ENCODE data around the gene COG5. TPM values are rescaled to one million over a fixed set of nuclear protein-coding genes. Genes with fewer than 3 reads are reported as not detected.

The COG5 gene
- total and polyA plus RNA-seq, 10 of the 15 experiments (the other 5 are each of a cell fraction or from before 2014, with no cell fraction given): 5.5 to 27.9 (median 15.6) TPM

DNA sequence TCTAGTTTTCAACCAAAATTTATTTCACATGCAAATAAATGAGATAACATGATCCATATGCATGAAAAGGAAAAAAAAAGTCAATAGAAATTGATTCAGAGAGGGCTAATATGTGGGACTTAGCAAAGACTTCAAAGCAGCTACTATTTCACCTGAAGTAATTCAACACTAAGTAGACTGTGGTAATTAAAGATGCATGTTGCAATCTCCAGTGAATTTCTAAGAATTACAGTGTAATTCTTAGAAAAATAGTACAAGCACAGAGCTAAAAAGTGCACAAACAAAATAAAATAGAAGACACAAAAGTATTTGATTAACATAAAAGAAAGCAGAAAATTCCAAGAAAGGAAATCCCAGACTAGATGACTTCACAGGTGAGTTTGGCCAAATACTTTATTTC is 68.2 kb downstream of the COG5 start:
- RAD21 ChIA-PET (ENCODE audit: unreplicated experiment): no interaction called here
- intact Hi-C loops (cut with micrococcal nuclease; ENCODE audit: unreplicated experiment): no loop called here
- no peak overlapping the region for H3K4me3 ChIP-seq
- H3K79me2 ChIP-seq (ENCODE audit: control insufficient read depth, insufficient read depth, low read length): no peaks in the 10 kb centered on the region
- CTCF ChIA-PET: interaction anchor here (1.1 to 1.9 kb wide), 2 partner anchors 26 to 32 kb away, joined by 3 to 7 read pairs; no protein-coding TSS in a partner anchor
- H2AFZ ChIP-seq (ENCODE audit: control insufficient read depth, low read depth, low read length): no peak overlapping the region
- no peak for ATAC-seq
- H3K27me3 ChIP-seq (replicated peaks in 1 of 2; ENCODE audit: control insufficient read depth in 2 of 2, insufficient read depth in 2 of 2, low read length in 1 of 2): no peaks in the 10 kb centered on the region
- H3K4me1 ChIP-seq (ENCODE audit: control insufficient read depth, insufficient read depth, low read length): no peaks in the 10 kb centered on the region
- FAIRE-seq: no peak
- BruUV-seq (replicated peaks): no TSS peak
- no peak for DNase-seq (ENCODE audit: low read depth, low spot score)
- H3K27ac ChIP-seq (ENCODE audit: control insufficient read depth, insufficient read depth): no peak overlapping the region
- SMC1A ChIA-PET (ENCODE audit: uncharacterized antibody, unreplicated experiment): interaction anchor here (1.0 to 1.6 kb wide), 3 partner anchors 27 to 302 kb away, joined by 3 to 5 read pairs (median 5); no protein-coding TSS in a partner anchor
- no peaks in the 10 kb centered on the region; a peak in 1 of 4 replicates for H3K36me3 ChIP-seq (ENCODE audit: control insufficient read depth in 2 of 2, insufficient read depth in 2 of 2, low read length in 1 of 2)
- H4K20me1 ChIP-seq (ENCODE audit: control insufficient read depth, insufficient read depth): no peaks in the 10 kb centered on the region
- no peaks in the 10 kb centered on the region for H3K9me3 ChIP-seq (replicated peaks; ENCODE audit: control insufficient read depth, insufficient read depth, low read length)
- H3K9ac ChIP-seq (ENCODE audit: control insufficient read depth, insufficient read depth, low read length): no peak overlapping the region
- POLR2A ChIA-PET: no interaction called here
- TF ChIP-seq SUZ12 (IDR thresholded peaks at IDR 0.05; ENCODE audit: unreplicated experiment) (no peak), LARP7 (IDR thresholded peaks at IDR 0.05) (no peak), EZH2 (IDR thresholded peaks at IDR 0.05; ENCODE audit: borderline replicate concordance, control insufficient read depth, low read depth, low read length) (no peak), TCF3 (IDR thresholded peaks at IDR 0.05; ENCODE audit: borderline replicate concordance, insufficient read depth, low read depth, low read length) (no peak), GABPA (IDR thresholded peaks at IDR 0.05; ENCODE audit: low read depth) (no peak), ASH2L (IDR thresholded peaks at IDR 0.05; ENCODE audit: borderline replicate concordance, low read depth) (no peak), CREM (IDR thresholded peaks at IDR 0.05; ENCODE audit: low read depth) (no peak), YY1 (IDR thresholded peaks at IDR 0.05; ENCODE audit: low read depth, low read length) (no peak), TCF12 (IDR thresholded peaks at IDR 0.05; ENCODE audit: low read depth, low read length) (no peak), KAT2A (conservative IDR thresholded peaks at IDR 0.05; ENCODE audit: control insufficient read depth, low read depth, low read length) (no peak), STAT1 (conservative IDR thresholded peaks at IDR 0.05) (no peak), PAX5 (IDR thresholded peaks at IDR 0.05; ENCODE audit: borderline replicate concordance, low read depth, low read length) (no peak)
- TF ChIP-seq, protein P1, sequence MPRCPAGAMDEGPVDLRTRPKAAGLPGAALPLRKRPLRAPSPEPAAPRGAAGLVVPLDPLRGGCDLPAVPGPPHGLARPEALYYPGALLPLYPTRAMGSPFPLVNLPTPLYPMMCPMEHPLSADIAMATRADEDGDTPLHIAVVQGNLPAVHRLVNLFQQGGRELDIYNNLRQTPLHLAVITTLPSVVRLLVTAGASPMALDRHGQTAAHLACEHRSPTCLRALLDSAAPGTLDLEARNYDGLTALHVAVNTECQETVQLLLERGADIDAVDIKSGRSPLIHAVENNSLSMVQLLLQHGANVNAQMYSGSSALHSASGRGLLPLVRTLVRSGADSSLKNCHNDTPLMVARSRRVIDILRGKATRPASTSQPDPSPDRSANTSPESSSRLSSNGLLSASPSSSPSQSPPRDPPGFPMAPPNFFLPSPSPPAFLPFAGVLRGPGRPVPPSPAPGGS (IDR thresholded peaks at IDR 0.05; ENCODE audit: borderline replicate concordance, insufficient read depth, low read depth, low read length, poor library complexity, severe bottlenecking): no peak
- TF ChIP-seq, protein P2, sequence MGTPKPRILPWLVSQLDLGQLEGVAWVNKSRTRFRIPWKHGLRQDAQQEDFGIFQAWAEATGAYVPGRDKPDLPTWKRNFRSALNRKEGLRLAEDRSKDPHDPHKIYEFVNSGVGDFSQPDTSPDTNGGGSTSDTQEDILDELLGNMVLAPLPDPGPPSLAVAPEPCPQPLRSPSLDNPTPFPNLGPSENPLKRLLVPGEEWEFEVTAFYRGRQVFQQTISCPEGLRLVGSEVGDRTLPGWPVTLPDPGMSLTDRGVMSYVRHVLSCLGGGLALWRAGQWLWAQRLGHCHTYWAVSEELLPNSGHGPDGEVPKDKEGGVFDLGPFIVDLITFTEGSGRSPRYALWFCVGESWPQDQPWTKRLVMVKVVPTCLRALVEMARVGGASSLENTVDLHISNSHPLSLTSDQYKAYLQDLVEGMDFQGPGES (IDR thresholded peaks at IDR 0.05): no peak
- TF ChIP-seq, protein P3, sequence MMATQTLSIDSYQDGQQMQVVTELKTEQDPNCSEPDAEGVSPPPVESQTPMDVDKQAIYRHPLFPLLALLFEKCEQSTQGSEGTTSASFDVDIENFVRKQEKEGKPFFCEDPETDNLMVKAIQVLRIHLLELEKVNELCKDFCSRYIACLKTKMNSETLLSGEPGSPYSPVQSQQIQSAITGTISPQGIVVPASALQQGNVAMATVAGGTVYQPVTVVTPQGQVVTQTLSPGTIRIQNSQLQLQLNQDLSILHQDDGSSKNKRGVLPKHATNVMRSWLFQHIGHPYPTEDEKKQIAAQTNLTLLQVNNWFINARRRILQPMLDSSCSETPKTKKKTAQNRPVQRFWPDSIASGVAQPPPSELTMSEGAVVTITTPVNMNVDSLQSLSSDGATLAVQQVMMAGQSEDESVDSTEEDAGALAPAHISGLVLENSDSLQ (IDR thresholded peaks at IDR 0.05): no peak
- TF ChIP-seq, protein P4, sequence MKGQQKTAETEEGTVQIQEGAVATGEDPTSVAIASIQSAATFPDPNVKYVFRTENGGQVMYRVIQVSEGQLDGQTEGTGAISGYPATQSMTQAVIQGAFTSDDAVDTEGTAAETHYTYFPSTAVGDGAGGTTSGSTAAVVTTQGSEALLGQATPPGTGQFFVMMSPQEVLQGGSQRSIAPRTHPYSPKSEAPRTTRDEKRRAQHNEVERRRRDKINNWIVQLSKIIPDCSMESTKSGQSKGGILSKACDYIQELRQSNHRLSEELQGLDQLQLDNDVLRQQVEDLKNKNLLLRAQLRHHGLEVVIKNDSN (IDR thresholded peaks at IDR 0.05; ENCODE audit: borderline replicate concordance, extremely low read length, insufficient read depth, low read depth, low read length): no peak
- in situ Hi-C loops (cut with MboI): no loop called here
- no peak overlapping the region for H3K4me2 ChIP-seq (ENCODE audit: control insufficient read depth, insufficient read depth)
